ACC112 (cell line): ENCODE measurements around the gene DLG4.

Experiments used
- H2AFZ ChIP-seq: fragments of 200-600 bp; sonication (generic); one replicate; pipeline ENCODE4 v1.6.0; 2017; ENCODE audit warnings: antibody characterized with exemption, low read length; ENCODE audit not compliant: unreplicated experiment
- H3K27ac ChIP-seq: fragments of 200-600 bp; sonication (generic); 2 replicates; pipeline ENCODE4 v1.5.1; 2014; ENCODE audit warnings: low read depth, mild to moderate bottlenecking, antibody characterized with exemption, low read length, moderate library complexity
- H3K27me3 ChIP-seq: fragments of 200-600 bp; sonication (generic); 2 replicates; pipeline ENCODE4 v1.6.1; 2014; ENCODE audit warnings: mild to moderate bottlenecking, antibody characterized with exemption, low read length, moderate library complexity, mixed read lengths; ENCODE audit not compliant: insufficient read depth
- H3K36me3 ChIP-seq: fragments of 200-600 bp; sonication (generic); 2 replicates; pipeline ENCODE4 v1.6.1; 2016; ENCODE audit warnings: mild to moderate bottlenecking, antibody characterized with exemption, low read length, moderate library complexity, mixed read lengths; ENCODE audit not compliant: insufficient read depth
- H3K4me1 ChIP-seq: fragments of 200-600 bp; sonication (generic); one replicate; pipeline ENCODE4 v1.6.1; 2016; ENCODE audit warnings: low read length, mixed read lengths; ENCODE audit not compliant: insufficient read depth, unreplicated experiment, control insufficient read depth
- H3K4me3 ChIP-seq: fragments of 200-600 bp; sonication (generic); 2 replicates; pipeline ENCODE4 v1.5.1; 2014; ENCODE audit warnings: mild to moderate bottlenecking, low read depth, low read length
- H3K79me2 ChIP-seq: fragments of 200-600 bp; sonication (generic); one replicate; pipeline ENCODE4 v1.6.0; 2016; ENCODE audit warnings: low read length; ENCODE audit not compliant: control insufficient read depth, unreplicated experiment, insufficient read depth

Gene DLG4

DNA sequence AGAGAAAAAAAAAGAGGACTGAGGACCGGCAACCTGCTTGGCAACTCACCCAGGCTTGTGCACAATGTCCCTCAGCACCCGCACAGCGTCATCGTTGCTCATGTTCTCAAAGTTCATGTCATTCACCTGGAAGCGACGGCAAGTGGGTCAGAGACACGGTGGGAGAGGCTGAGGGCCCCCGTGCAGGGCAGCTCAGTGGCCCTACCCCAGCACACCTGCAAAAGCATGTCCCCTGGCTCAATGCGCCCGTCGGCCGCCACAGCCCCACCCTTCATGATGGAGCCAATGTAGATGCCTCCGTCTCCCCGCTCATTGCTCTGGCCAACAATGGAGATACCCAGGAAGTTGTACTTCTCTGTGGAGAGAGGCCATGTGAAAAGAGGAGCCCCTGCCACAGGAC, 9.3 kb upstream of the DLG4 start:
- Histone ChIP-seq H3K79me2 (peaks cover 52% of the 10 kb centered on the region), H3K36me3 (peaks cover 10% of the 10 kb centered on the region), H3K4me1 (peaks cover 19% of the 10 kb centered on the region)

DNA sequence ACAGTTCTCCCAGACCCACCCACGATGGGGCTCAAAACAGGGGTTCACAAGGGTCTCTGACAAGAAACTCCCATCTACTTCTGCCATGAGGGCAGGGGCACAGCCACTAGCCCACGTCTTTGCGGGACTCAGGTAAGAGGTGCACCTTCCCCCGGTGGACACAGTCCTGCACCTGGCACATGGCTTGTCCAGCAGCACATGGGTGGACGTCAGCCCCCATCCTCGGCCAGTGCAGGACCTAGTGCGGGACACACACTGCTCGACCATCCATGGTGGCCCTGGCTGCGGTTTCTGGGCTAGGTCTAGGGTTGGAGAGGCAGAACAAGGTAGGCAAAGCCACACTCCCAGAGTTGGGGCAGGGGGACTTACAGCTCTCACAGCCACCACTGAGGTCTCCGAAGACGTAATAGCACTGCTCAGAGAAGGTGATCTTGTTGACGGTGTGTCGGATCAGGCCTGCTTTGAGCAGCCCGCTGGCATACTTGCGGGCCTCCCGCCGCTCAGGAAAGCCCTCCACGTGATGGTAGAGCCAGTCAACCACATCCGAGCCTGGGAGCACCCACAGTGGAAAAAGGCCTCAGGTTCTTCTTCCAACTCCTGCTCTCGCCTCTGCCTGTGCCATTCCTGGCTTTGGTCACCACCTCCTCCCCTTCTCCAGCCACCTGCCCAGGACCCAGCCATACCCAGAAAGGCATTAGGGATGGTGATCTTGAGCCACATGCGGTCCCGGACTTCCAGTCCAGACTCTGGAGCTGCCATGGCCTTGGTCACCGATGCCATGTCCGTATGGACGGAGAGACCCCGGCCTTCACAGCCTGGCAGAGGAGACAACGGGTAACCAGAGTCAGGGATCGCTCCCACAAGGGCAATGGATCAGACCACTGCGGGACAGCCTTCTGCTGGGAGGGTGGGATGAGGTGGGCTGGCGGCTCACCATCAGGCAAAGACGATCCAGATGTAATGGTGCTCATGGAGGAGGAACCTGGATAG, 7.4 kb upstream of the DLG4 start:
- Histone ChIP-seq H3K79me2 (peaks cover 37% of the 10 kb centered on the region), H3K4me1 (peaks cover 12% of the 10 kb centered on the region), H3K27me3 (no peaks in the 10 kb centered on the region), H3K27ac (no peak overlapping the region), H3K36me3 (peaks cover 8% of the 10 kb centered on the region), H3K4me3 (no peak overlapping the region), H2AFZ (no peak overlapping the region)

More for the DNA sequence above, 9.3 kb upstream of the DLG4 start:
- no peak overlapping the region for H3K27ac ChIP-seq
- H3K4me3 ChIP-seq: no peak overlapping the region
- no peaks in the 10 kb centered on the region for H3K27me3 ChIP-seq
- H2AFZ ChIP-seq: no peak overlapping the region

DNA sequence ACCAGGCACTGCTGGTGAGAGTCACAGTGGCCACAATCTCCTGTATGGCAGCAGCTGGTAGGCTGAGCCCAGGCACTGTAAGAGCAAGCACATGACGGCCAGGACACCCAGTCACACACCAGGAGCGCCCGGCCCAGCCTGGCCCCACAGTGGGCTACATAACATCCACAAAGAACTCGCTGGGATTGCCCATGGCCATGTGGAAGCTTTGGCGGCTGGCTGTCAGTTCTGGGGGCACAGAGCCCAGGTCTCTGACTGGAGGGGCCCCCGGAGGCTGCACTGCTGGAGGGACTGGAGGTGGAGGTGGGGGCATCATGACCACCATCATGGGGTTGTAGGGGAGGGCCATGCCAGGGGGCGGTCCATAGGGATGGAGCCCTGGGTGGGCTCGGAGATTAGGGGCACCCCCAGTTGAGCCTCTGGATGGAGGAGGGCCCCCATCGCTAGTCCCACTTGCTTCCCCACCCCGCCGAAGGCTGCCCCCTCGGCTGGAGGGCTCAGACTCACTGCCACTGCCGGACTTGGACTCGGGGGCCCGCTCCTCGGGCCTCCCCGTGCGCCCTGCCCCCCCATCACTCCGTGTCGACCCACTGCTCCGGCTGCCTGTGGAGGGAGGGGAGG, 6.2 kb upstream of the DLG4 start:
- H3K4me3 ChIP-seq: no peak overlapping the region
- H3K4me1 ChIP-seq: peaks cover 14% of the 10 kb centered on the region
- H2AFZ ChIP-seq: no peak overlapping the region
- H3K27me3 ChIP-seq: no peaks in the 10 kb centered on the region
- peaks cover 6% of the 10 kb centered on the region for H3K36me3 ChIP-seq
- H3K27ac ChIP-seq: no peak overlapping the region
- H3K79me2 ChIP-seq: peaks cover 31% of the 10 kb centered on the region

DNA sequence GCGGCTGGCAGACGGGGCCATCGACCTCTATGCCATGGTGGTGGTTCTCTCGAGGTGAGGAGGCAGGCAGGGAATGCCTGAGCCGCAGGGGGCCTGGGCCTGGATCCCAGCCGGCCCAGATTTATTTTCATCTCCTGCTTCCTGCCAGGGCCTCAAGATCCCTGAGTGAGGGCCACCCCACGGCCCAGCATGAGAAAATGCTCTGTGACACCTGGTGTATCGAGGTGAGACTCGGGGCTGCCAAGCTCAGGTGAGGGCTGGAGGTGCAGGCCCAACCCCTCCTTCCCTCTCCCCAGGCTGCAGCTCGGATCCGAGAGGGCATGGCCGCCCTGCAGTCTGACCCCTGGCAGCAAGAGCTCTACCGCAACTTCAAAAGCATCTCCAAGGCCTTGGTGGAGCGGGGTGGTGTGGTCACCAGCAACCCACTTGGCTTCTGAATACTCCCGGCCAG, 5.0 kb upstream of the DLG4 start:
- Histone ChIP-seq H3K36me3 (peaks cover 6% of the 10 kb centered on the region), H3K79me2 (peaks cover 26% of the 10 kb centered on the region), H3K4me1 (peaks cover 19% of the 10 kb centered on the region), H2AFZ (no peak overlapping the region), H3K27me3 (no peaks in the 10 kb centered on the region), H3K27ac (no peak overlapping the region), H3K4me3 (no peak overlapping the region)

DNA sequence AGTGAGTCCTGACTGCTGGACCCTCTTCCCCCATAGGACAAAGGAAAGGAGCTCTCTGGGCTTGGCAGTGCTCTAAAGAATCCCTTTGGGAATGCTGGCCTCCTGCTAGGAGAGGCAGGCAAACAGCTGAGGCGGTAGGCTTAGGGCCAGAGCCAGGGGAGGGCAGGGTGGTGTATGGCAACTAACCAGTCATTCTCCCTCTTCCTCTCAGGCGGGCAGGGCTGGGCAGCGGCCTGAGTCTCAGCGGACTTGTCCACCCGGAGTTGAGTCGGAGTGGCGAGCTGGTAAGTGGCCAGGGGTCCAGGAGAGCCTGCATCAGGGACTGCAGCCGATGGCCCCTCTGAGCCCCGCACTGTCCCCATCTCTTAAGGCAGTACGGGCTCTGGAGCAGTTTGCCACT, 4.5 kb upstream of the DLG4 start:
- H3K27ac ChIP-seq: no peak overlapping the region

DNA sequence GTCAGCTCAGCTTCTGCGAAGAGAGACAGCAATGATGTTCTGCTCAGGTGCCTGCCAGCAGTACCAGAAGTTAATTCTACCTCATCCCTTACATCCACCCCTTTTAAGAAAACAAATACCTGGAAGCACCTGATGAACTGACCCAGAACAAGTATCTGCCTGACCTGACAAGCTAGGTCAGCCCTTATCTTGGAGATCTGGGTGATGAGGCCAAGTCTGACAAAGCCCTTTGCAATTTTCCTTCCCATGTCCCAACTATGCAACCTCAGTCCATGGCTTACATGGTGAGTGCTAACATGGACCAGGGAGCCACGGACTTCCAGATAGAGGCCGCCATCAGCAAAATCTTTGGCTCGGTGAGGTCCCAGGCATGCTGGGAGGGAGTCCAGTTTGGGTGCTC, 3.7 kb upstream of the DLG4 start:
- H3K27me3 ChIP-seq: no peaks in the 10 kb centered on the region
- no peak overlapping the region for H3K4me3 ChIP-seq
- no peak overlapping the region for H2AFZ ChIP-seq
- H3K36me3 ChIP-seq: no peaks in the 10 kb centered on the region; the same call in 1 of the 2 replicates
- H3K79me2 ChIP-seq: peaks cover 23% of the 10 kb centered on the region
- H3K4me1 ChIP-seq: peaks cover 28% of the 10 kb centered on the region
- H3K27ac ChIP-seq: no peak overlapping the region

More for the DNA sequence above, 4.5 kb upstream of the DLG4 start:
- Histone ChIP-seq H3K79me2 (peaks cover 23% of the 10 kb centered on the region), H3K4me3 (no peak overlapping the region), H3K27me3 (no peaks in the 10 kb centered on the region), H2AFZ (no peak overlapping the region), H3K36me3 (peaks cover 1% of the 10 kb centered on the region), H3K4me1 (peaks cover 23% of the 10 kb centered on the region)

DNA sequence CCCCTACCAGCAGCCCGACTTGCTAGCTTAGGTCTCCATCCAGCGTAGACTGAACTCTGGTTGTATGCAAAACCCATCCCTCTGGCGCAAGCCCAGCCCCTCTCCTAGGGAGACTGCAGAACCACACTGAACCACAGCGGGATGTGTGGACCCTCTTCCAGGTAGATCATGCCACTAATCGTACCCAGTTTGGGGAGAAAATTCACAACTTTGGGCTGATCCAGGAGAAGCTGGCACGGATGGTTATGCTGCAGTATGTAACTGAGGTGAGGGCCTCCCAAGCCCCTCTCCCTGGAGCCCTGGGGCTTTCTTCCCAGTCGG, 3.3 kb upstream of the DLG4 start:
- no peak overlapping the region for H3K4me3 ChIP-seq
- H3K27ac ChIP-seq: no peak overlapping the region
- H3K79me2 ChIP-seq: peaks cover 23% of the 10 kb centered on the region
- no peaks in the 10 kb centered on the region for H3K27me3 ChIP-seq
- peaks cover 29% of the 10 kb centered on the region for H3K4me1 ChIP-seq
- no peak overlapping the region for H2AFZ ChIP-seq
- H3K36me3 ChIP-seq: no peaks in the 10 kb centered on the region

DNA sequence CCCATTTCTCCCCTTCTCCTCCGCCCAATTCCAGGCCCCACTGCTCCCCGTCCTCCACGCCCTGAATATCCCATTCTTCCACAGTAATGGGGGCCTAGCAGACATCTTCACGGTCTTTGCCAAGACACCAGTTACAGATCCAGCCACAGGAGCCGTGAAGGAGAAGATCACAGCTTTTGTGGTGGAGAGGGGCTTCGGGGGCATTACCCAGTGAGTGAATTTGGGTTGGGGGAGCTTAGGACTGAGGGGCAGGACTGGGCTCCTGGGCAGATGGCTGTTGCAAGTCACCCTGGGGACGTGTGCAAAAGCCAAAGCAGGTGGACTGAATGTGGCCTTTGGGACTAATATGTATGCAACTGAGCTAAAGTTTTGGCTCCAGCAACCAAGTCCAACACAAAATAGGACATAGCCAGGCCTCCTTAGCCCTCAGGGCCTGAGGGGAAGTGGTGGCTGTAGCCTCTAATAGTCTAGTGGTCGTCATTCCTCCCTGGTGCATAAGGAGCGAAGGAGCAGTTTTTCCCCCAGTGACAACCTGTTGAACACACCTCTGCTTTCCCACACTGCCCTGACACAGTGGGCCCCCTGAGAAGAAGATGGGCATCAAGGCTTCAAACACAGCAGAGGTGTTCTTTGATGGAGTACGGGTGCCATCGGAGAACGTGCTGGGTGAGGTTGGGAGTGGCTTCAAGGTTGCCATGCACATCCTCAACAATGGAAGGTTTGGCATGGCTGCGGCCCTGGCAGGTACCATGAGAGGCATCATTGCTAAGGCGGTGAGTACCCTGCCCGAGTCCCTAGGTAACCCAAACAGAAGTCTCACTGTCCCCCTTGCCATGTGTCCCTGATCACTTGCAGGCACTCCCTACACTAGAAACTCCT, 2.7 kb upstream of the DLG4 start:
- H3K4me1 ChIP-seq: peaks cover 31% of the 10 kb centered on the region
- no peak overlapping the region for H3K27ac ChIP-seq
- no peak overlapping the region for H3K4me3 ChIP-seq
- peaks cover 23% of the 10 kb centered on the region for H3K79me2 ChIP-seq
- H3K27me3 ChIP-seq: no peaks in the 10 kb centered on the region
- H2AFZ ChIP-seq: no peak overlapping the region
- no peaks in the 10 kb centered on the region for H3K36me3 ChIP-seq

DNA sequence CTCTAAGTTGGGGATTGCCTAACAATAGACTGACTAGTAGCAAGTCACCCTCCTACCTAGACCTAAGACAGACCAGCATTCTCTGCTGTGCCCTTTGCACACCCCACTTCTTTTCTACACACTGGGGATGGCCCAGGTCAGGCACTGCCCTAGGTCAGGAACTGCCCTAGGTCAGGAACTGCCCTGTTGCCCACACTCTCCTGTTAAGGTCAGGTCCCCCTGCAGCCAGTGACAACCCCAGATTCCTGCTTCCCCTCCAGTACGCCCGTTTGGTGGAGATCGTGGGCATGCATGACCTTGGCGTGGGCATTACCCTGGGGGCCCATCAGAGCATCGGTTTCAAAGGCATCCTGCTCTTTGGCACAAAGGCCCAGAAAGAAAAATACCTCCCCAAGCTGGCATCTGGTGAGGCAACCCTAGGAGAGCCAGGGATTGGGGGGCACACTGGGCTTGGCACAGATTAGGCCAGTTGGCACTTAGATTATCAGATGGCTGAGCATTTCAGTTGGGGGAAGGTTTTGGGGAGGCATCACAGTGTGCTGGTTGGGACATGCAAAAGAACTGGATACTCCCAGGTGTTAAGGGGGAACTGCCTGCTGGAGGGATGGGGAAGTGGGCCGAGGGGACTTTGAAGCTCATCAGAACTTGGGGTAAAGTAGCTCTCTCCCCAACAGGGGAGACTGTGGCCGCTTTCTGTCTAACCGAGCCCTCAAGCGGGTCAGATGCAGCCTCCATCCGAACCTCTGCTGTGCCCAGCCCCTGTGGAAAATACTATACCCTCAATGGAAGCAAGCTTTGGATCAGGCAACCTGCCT, 1.8 kb upstream of the DLG4 start:
- peaks cover 32% of the 10 kb centered on the region for H3K4me1 ChIP-seq
- H3K27me3 ChIP-seq: no peaks in the 10 kb centered on the region
- H2AFZ ChIP-seq: no peak overlapping the region
- peak overlapping the region; percentile 82; the same call in 1 of the 2 replicates for H3K27ac ChIP-seq
- peaks cover 26% of the 10 kb centered on the region for H3K79me2 ChIP-seq
- H3K4me3 ChIP-seq: peak overlapping the region; percentile 85
- no peaks in the 10 kb centered on the region for H3K36me3 ChIP-seq
